ENCODE data around the gene EZH1.
"Not testable (repeated sequence)": the region's sequence is repeated elsewhere in the genome, so short reads cannot be mapped to it uniquely, and the experiment has no call there.

Gene EZH1

DNA sequence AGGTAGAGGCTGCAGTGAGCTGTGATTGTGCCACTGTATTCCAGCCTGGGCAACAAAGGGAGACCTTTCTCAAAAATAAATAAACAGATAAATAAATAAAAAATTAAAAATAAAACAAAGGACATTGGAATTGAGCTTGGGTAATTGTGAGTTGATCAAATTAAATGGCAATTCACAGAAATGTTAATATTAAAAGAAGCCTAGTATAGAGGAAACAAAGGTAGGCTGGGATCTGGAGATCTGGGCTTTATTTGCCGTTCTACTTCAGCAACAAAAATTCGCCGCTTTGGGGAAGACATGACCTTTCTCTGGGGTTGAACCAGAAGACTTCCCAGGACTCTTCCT lies 28.1 kb upstream of the EZH1 start:
- DNase-seq = no peak

- DNase-seq = not testable (repeated sequence)
Measured at GRCh38 chr17:42769964-42770363, 25.1 kb upstream of the EZH1 start.

- DNase-seq = not testable (repeated sequence)
Measured at GRCh38 chr17:42768006-42768405, 23.2 kb upstream of the EZH1 start.

DNA sequence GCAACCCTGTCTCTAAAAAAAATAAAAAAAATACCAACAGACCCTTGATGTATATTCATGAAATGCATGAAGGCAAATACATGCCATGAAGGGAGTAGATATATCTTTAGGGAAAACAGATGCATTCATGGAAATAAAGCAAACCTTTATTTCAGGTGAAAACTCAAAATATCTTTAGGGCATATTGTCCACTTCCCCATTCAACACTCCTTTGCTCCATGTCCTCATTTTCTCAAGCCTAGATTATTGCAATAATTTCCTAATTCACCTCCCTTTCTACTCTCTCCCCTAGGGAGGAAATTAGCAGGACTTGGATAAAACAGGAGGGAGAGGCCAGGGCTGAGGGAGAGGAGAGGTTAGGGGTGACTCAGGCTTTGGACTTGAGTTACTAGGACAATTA lies 22.7 kb upstream of the EZH1 start:
- no peak for DNase-seq

DNA sequence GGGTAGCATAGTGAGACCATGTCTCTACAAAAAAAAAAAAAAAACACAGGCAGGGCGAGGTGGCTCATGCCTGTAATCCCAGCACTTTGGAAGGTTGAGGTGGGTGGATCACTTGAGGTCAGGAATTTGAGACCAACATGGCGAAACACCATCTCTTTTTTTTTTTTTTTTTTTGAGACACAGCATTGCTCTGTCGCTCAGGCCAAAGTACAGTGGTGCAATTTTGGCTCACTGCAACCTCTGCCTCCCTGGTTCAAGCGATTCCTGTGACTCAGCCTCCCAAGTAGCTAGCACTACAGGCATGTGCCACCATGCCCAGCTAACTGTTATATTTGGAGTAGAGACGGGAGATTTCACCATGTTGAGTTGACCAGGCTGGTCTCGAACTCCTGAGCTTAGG lies 21.3 kb upstream of the EZH1 start:
- no peak for DNase-seq

DNA sequence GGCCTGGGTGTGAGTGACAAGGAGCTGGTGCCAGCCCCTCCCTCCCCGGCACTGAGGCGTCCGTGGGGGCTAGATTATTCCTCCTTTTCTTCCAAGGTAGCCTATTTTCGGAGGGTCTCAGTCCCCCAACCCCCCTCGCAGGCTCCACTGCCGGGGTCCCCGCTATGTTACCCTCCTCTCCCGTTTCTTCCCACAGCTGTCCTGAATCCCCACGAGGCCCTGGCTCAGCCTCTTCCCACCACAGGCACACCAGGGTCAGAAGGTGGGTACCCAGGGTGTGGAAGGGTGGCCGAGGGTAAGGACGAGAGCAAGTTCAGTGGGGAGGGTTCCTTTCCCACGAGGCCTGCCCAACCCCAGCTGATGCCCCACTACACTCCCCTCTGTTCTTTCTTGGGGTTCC lies 16.8 kb upstream of the EZH1 start:
- DNase-seq = no peak

DNA sequence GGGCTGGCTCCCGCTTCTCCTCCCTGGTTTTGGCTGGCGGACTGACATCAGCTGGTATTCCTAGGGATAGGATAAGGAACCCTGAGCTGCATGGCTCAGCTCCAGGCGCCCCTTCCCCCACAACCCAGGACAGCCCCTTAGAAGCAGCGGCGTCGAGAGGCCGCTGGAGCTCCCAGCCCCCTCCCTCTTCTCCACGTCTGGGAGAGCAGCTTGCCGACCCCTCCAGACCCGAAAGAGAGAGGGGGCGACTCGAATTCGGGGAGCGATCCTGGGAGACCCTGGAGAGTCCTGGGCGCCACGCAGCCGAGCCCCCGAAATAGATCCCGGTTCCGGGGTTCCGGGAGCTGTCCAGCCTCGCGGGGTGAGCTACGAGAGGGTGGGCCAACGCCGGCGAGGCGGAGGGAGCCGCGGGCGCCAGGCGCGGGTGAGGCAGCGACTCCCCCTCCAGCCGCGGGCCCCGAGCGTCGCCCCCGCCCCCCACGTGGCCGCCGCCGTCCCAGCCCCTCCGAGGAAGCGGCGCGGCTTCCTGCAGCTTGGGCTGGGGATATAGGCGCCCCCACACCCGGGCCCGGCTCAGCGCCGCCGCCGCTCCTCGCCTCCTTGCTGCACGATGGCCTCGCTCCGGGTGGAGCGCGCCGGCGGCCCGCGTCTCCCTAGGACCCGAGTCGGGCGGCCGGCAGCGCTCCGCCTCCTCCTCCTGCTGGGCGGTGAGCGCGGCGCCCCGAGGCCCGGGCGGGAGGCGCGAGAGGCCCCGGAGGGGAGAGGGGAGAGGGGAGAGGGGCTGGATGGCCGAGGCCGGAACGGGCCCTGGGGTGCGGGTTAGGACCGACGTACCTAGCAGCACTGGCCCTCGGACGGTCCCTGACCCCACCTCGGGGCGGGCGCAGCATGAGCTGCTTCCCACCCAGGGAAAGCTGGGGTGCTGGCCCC lies 16.1 kb upstream of the EZH1 start, which contains the start of gene RAMP2:
RAMP2 (plus strand) TSS at position 576 of the 930 bp plus-strand sequence; CDS start at position 611, 35 bp downstream.
- no peak for DNase-seq

- DNase-seq = no peak
Measured at GRCh38 chr17:42759982-42760651, 15.3 kb upstream of the EZH1 start.

DNA sequence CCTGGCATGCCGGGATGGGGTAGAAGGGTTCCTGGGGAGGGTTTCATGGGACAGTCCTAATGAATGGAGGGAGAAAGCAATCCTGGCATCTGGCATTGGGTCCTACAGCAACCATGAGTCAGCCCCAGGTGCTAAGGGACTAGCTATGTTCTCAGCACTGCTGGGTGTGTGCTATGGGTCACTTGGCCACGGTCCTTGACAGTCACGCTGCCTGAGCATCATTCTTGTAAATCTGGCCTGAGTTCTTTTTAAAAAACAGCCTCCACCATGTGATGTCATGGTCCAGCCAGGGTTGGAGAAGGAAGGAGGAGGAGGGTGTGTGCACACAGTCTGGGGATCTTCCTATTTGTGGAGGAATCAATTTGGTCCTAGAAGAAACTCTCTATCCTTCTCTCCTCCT lies 9.9 kb upstream of the EZH1 start:
- DNase-seq = no peak

GRCh38 chr17:42751628-42752027 lies 6.8 kb upstream of the EZH1 start:
- DNase-seq = peak; percentile 27

DNA sequence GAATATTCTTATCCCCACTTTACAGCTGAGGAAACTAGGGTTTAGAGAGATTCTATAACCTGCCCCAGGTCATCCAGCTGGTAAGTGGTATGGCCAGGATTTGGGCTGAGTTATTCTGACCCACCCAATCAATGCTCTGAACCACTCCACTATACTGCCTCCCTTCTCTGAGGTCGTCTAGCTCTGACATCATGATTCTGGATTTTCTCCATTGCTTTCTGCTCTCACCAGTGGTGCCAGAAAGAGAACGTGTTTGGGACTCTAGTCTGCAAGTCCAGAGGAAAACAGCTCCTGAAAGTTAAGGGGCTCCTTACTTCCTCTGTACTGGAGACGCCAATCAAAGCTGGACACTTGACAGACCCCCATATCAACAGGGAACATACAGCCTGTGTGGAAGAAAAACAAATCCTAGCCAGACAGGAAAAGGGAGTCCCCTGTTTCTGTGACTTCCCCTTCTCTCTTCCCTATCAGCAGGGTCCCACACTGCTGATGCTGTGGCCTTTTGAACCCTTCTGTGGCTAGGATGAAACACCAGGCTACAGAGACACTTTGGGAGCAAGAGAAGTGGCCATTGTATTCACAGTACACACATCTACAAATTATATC lies 6.0 kb upstream of the EZH1 start:
- no peak for DNase-seq

DNA sequence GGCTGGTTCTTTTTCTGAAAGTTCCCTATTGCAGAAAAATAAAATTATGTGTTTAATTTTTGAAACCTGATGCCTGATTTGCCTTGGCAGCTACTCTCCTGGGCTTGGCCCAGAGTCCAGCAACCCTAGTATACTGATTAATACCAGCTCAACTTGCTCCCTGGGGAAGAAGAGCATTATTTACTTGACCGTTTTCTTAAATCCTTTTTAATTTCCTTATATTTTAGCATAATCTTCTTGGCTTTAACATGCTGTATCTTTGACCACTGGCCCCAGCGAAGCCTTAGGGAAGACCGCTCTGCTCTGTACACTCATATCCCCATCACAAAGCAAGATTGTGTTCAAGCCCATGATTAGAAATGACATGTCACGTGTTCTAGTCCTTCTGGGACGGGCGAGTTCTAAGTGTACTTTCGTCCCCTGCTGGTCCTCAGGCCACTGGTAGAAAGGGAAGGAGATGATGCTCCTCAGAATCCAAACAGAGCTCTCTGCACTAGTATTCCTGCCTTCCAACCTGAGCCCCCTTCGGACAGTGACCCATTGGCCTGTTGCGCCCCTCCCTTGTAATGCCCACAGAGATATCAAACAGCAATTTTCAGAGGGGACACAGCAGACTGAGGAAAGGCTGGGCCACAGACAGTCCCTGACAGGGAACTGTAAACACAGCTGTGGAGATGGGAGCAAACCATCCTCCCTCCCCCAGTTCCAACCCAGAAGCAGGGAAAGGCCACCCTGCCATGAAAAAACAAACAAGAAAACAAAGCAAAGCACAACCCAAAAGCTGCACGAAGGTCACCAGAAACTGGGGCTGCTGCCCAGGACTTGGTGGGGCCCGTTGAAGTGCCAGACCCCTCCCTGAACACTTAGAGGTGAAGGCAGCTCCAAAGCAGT lies 4.3 kb upstream of the EZH1 start:
- DNase-seq = no peak

DNA sequence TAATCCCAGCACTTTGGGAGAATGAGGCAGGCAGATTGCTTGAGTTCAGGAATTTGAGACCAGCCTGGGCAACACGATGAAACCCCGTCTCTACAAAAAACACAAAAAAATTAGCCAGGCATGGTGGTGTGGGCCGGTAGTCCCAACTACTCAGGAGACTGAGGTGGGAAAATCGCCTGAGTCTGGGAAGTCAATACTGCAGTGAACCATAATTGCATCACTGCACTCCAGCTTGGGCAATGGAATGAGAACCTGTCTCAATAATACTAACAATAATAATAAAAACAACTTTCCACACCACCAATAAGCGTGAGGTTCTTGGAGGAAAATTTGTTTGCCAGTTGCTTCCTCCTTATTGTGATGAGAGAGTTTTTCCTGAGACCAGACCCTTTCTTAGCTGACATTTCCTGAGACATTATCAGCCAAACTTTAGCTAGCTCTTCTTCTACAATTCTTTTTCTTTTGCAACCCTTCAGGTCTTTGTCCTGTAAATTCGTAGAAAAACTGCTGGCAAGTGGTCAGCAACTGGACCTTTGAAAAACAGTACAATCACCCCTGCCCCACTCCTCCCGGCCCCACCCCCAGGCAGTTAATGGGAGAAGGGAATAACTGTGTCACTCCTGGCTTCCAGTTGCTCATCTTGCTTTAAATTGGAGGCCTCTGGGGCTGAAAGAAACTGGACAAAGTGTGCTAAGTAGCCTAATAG lies 3.5 kb upstream of the EZH1 start:
- no peak for DNase-seq

- DNase-seq = peak; percentile 45
Measured at GRCh38 chr17:42744283-42744805, 496 bp downstream of the EZH1 start.

DNA sequence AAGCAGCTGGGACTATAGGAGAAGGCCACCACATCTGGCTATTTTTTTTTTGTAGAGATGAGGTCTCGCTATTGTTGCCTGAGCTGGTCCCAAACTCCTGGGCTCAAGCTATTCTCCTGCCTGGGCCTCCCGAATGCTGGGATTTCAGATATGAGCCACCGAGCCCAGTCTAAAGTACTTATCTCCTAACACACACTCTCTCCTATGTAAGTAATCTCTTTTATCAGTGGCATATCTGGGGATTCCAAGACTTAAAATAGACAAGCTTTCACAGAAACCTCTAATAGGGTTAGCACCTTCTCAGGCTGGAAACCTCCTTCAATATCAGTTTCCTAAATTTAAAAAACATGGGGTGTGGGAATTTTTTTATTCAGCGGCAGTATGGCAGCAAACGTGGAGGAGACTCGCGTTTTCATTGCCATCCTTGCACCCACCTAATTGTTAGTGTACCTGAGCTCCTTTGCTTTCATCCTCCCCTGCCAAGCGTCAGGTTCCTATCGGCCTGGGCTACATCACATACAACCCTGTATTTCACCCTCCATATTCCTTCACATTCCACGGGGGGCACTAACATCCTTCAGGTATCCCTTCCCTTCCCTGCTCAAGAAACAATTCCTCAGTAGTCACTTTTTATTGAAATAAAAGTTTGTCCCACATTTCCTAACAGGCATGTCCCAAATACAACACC lies 1.1 kb downstream of the EZH1 start:
- DNase-seq = no peak

GRCh38 chr17:42742916-42743315 lies 1.9 kb downstream of the EZH1 start:
- not testable (repeated sequence) for DNase-seq

DNA sequence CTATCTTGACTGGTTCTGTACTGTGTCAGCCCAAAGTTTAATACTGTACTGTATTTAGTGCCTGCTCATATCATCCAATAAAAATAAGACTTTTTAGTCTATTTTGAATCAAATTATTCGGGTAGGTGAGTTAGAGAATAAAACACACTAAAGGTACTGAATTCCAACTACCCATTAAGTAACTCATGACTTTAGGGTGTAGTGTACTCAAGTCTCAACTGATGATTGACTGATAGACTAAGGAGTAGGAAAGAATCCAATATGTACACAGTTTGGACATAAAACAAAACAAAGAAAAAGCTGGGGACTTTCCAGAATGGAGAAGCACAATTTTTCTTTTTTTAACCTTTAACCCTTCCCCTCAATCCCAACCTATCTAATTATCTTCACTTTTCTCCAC lies 4.1 kb downstream of the EZH1 start:
- no peak for DNase-seq

DNA sequence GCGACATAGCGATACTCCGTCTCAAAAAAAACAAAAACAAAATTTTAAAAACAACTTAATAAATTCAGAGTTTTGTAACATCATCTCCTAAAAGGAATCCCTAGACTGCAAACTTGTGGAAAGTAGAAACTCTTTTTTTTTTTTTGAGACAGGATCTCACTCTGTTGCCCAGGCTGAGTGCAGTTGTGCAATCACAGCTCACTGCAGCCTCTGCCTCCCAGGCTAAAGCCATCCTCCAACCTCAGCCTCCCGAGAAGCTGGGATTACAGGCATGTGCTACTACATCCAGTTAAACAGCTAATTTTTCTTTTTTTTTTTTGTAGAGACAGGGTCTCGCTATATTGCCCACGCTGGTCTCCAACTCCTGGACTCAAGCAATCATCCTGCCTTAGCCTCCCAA lies 19.7 kb downstream of the EZH1 start:
- DNase-seq = no peak

- no peak for DNase-seq
Measured at GRCh38 chr17:42723636-42724035, 21.2 kb downstream of the EZH1 start.

- DNase-seq = peak; percentile 64
Measured at GRCh38 chr17:42720996-42721583, 23.8 kb downstream of the EZH1 start.

DNA sequence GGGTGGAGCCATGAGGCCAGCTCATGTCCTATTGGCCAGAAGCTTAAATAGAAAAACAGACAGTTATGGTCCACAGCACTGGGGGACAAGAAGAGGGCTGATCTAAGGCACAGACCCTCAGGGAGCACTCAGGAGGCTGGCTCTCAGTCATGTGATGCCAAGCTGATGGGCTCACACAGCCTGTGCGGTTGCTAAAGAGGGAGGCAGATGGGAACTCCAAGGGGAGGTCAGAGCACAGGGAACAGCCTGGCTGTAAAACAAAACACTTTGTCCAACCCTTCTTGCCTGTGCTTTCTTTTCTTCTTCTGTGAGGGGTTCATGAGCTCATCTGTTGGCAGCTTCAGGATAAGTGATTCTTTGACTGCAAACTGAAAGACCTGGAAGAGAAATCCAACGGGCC lies 35.3 kb downstream of the EZH1 start:
- DNase-seq = no peak
